Measurements from ENCODE around the gene CAPN12. TPM values are rescaled to one million over a fixed set of nuclear protein-coding genes. Genes with fewer than 3 reads are reported as not detected.
A peak's percentile ranks its signal among the peaks of the same experiment; 100 is the strongest.
"Not testable (repeated sequence)": the region's sequence is repeated elsewhere in the genome, so short reads cannot be mapped to it uniquely, and the experiment has no call there.

Gene CAPN12
- total and polyA plus RNA-seq, 4 donors = 1.0 to 4.5 (median 2.4) TPM

GRCh38 chr19:38774181-38774950 is 30.1 kb upstream of the CAPN12 start:
- H3K9me3 ChIP-seq (ENCODE audit: control insufficient read depth, low read length) = no peaks in the 10 kb centered on the region
- DNase-seq (no peak), ATAC-seq (ENCODE audit: low FRiP score) (no peak)
- H3K4me3 ChIP-seq (ENCODE audit: low read length in 2 of 2) = no peak overlapping the region
- 82 to 83% methylated on average over 11 to 13 of the region's 13 CpGs for WGBS, 2 donors
- H3K27ac ChIP-seq (ENCODE audit: low read depth in 1 of 2, low read length in 2 of 2) = no peak overlapping the region
- no peaks in the 10 kb centered on the region for H3K4me1 ChIP-seq (ENCODE audit: control insufficient read depth in 1 of 2, insufficient read depth in 2 of 2, low read length in 2 of 2)
- no peaks in the 10 kb centered on the region for H3K27me3 ChIP-seq (ENCODE audit: control insufficient read depth in 1 of 2, insufficient read depth in 2 of 2, low read length in 1 of 2)
- intact Hi-C loops (cut with DNase I) = loop anchor here in 1 of 2 donors (2.0 kb wide), 1 partner anchor 18 kb away; no protein-coding TSS in a partner anchor
- no peaks in the 10 kb centered on the region for H3K36me3 ChIP-seq (ENCODE audit: control insufficient read depth in 1 of 2, insufficient read depth in 2 of 2, low read length in 1 of 2)

- Histone ChIP-seq H3K27ac (ENCODE audit: low read depth in 1 of 2, low read length in 2 of 2) (no peak within 1 kb of the TSS), H3K4me3 (ENCODE audit: low read length in 2 of 2) (no peak within 1 kb of the TSS), H3K36me3 (ENCODE audit: control insufficient read depth in 1 of 2, insufficient read depth in 2 of 2, low read length in 1 of 2) (no peaks in the 10 kb centered on the region), H3K4me1 (ENCODE audit: control insufficient read depth in 1 of 2, insufficient read depth in 2 of 2, low read length in 2 of 2) (no peaks in the 10 kb centered on the region), H3K27me3 (ENCODE audit: control insufficient read depth in 1 of 2, insufficient read depth in 2 of 2, low read length in 1 of 2) (no peaks in the 10 kb centered on the region), H3K9me3 (ENCODE audit: control insufficient read depth, low read length) (no peaks in the 10 kb centered on the region)
- intact Hi-C loops (cut with DNase I) = loop anchor here in 1 of 2 donors (2.0 kb wide), 1 partner anchor 19 kb away; no protein-coding TSS in a partner anchor
- no peak for ATAC-seq (ENCODE audit: low FRiP score)
- WGBS, 2 donors = 87 to 89% methylated on average over 10 to 11 of the region's 14 CpGs
- DNase-seq = no peak
These were observed 29.3 kb upstream of the CAPN12 start, which contains the start of gene LGALS7 for GRCh38 chr19:38773469-38774177. Gene LGALS7 (minus strand): TSS chr19:38773517. CDS start chr19:38773492, 25 bp downstream.

GRCh38 chr19:38771569-38771968 is 27.3 kb upstream of the CAPN12 start:
- 36 to 45% methylated on average over 3 to 7 of the region's 30 CpGs for WGBS, 2 donors
- H3K36me3 ChIP-seq (ENCODE audit: control insufficient read depth in 1 of 2, insufficient read depth in 2 of 2, low read length in 1 of 2); H3K4me3 ChIP-seq (ENCODE audit: low read length in 2 of 2); ATAC-seq (ENCODE audit: low FRiP score); intact Hi-C loops (cut with DNase I); H3K27ac ChIP-seq (ENCODE audit: low read depth in 1 of 2, low read length in 2 of 2); H3K4me1 ChIP-seq (ENCODE audit: control insufficient read depth in 1 of 2, insufficient read depth in 2 of 2, low read length in 2 of 2); DNase-seq; H3K27me3 ChIP-seq (ENCODE audit: control insufficient read depth in 1 of 2, insufficient read depth in 2 of 2, low read length in 1 of 2); H3K9me3 ChIP-seq (ENCODE audit: control insufficient read depth, low read length): not testable (repeated sequence)

- ATAC-seq (ENCODE audit: low FRiP score) = peak; percentile 91
- H3K36me3 ChIP-seq (ENCODE audit: control insufficient read depth in 1 of 2, insufficient read depth in 2 of 2, low read length in 1 of 2); H3K27me3 ChIP-seq (ENCODE audit: control insufficient read depth in 1 of 2, insufficient read depth in 2 of 2, low read length in 1 of 2); H3K4me1 ChIP-seq (ENCODE audit: control insufficient read depth in 1 of 2, insufficient read depth in 2 of 2, low read length in 2 of 2); H3K27ac ChIP-seq (ENCODE audit: low read depth in 1 of 2, low read length in 2 of 2); H3K4me3 ChIP-seq (ENCODE audit: low read length in 2 of 2); intact Hi-C loops (cut with DNase I); DNase-seq; H3K9me3 ChIP-seq (ENCODE audit: control insufficient read depth, low read length): not testable (repeated sequence)
- WGBS, 2 donors = 0% methylated on average over 1 of the region's 22 CpGs
These were observed 26.6 kb upstream of the CAPN12 start for GRCh38 chr19:38770949-38771275.

GRCh38 chr19:38770228-38770948 is 26.1 kb upstream of the CAPN12 start:
- DNase-seq; H3K4me1 ChIP-seq (ENCODE audit: control insufficient read depth in 1 of 2, insufficient read depth in 2 of 2, low read length in 2 of 2); H3K9me3 ChIP-seq (ENCODE audit: control insufficient read depth, low read length); H3K27ac ChIP-seq (ENCODE audit: low read depth in 1 of 2, low read length in 2 of 2); intact Hi-C loops (cut with DNase I); H3K27me3 ChIP-seq (ENCODE audit: control insufficient read depth in 1 of 2, insufficient read depth in 2 of 2, low read length in 1 of 2); H3K4me3 ChIP-seq (ENCODE audit: low read length in 2 of 2); H3K36me3 ChIP-seq (ENCODE audit: control insufficient read depth in 1 of 2, insufficient read depth in 2 of 2, low read length in 1 of 2): not testable (repeated sequence)
- 3 to 7% methylated on average over 22 to 26 of the region's 58 CpGs for WGBS, 2 donors
- ATAC-seq (ENCODE audit: low FRiP score) = peak; percentile 36

GRCh38 chr19:38769635-38770211 is 25.4 kb upstream of the CAPN12 start:
- whole genome bisulfite sequencing, 2 donors = 14 to 22% methylated on average over 27 to 42 of the region's 42 CpGs
- Histone ChIP-seq H3K9me3 (ENCODE audit: control insufficient read depth, low read length) (no peaks in the 10 kb centered on the region), H3K4me3 (ENCODE audit: low read length in 2 of 2) (no peak overlapping the region), H3K36me3 (ENCODE audit: control insufficient read depth in 1 of 2, insufficient read depth in 2 of 2, low read length in 1 of 2) (no peaks in the 10 kb centered on the region), H3K27ac (ENCODE audit: low read depth in 1 of 2, low read length in 2 of 2) (no peak overlapping the region), H3K4me1 (ENCODE audit: control insufficient read depth in 1 of 2, insufficient read depth in 2 of 2, low read length in 2 of 2) (no peaks in the 10 kb centered on the region), H3K27me3 (ENCODE audit: control insufficient read depth in 1 of 2, insufficient read depth in 2 of 2, low read length in 1 of 2) (no peaks in the 10 kb centered on the region)
- ATAC-seq (ENCODE audit: low FRiP score) (peak; percentile 89), DNase-seq (peak; percentile 94 to 96)
- intact Hi-C loops (cut with DNase I) = loop anchor here in 1 of 2 donors (10.0 kb wide), 1 partner anchor 105 kb away; the partner anchor contains the start of gene RINL

GRCh38 chr19:38766276-38767047 is 22.2 kb upstream of the CAPN12 start:
- DNase-seq (no peak), ATAC-seq (ENCODE audit: low FRiP score) (no peak)
- no peak overlapping the region for H3K27ac ChIP-seq (ENCODE audit: low read depth in 1 of 2, low read length in 2 of 2)
- no peaks in the 10 kb centered on the region for H3K36me3 ChIP-seq (ENCODE audit: control insufficient read depth in 1 of 2, insufficient read depth in 2 of 2, low read length in 1 of 2)
- no peaks in the 10 kb centered on the region for H3K27me3 ChIP-seq (ENCODE audit: control insufficient read depth in 1 of 2, insufficient read depth in 2 of 2, low read length in 1 of 2)
- H3K4me1 ChIP-seq (ENCODE audit: control insufficient read depth in 1 of 2, insufficient read depth in 2 of 2, low read length in 2 of 2) = no peaks in the 10 kb centered on the region
- H3K9me3 ChIP-seq (ENCODE audit: control insufficient read depth, low read length) = no peaks in the 10 kb centered on the region
- 85 to 87% methylated on average over 10 of the region's 10 CpGs for WGBS, 2 donors
- H3K4me3 ChIP-seq (ENCODE audit: low read length in 2 of 2) = no peak overlapping the region
- intact Hi-C loops (cut with DNase I) = loop anchor here in 1 of 2 donors (10.0 kb wide), 1 partner anchor 108 kb away; the partner anchor contains the start of gene RINL

- no peak overlapping the region for H3K4me3 ChIP-seq (ENCODE audit: low read length in 2 of 2)
- intact Hi-C loops (cut with DNase I) = loop anchor here in 1 of 2 donors (10.0 kb wide), 1 partner anchor 110 kb away; the partner anchor contains the start of gene RINL
- 96 to 97% methylated on average over 2 of the region's 2 CpGs for WGBS, 2 donors
- no peaks in the 10 kb centered on the region for H3K4me1 ChIP-seq (ENCODE audit: control insufficient read depth in 1 of 2, insufficient read depth in 2 of 2, low read length in 2 of 2)
- DNase-seq (no peak), ATAC-seq (ENCODE audit: low FRiP score) (no peak)
- no peak overlapping the region for H3K27ac ChIP-seq (ENCODE audit: low read depth in 1 of 2, low read length in 2 of 2)
- H3K27me3 ChIP-seq (ENCODE audit: control insufficient read depth in 1 of 2, insufficient read depth in 2 of 2, low read length in 1 of 2) = no peaks in the 10 kb centered on the region
- H3K9me3 ChIP-seq (ENCODE audit: control insufficient read depth, low read length) = no peaks in the 10 kb centered on the region
- no peaks in the 10 kb centered on the region for H3K36me3 ChIP-seq (ENCODE audit: control insufficient read depth in 1 of 2, insufficient read depth in 2 of 2, low read length in 1 of 2)
These were observed 20.9 kb upstream of the CAPN12 start for GRCh38 chr19:38765214-38765613.

All from aorta (tissue), 5 donors.